Large intestine (tissue), 3 donors: ENCODE measurements around the gene GPC5. TPM values are rescaled to one million over a fixed set of nuclear protein-coding genes. Genes with fewer than 3 reads are reported as not detected.

Source experiments
- DNase-seq, 2 donors: peaks; one replicate each; pipeline versions ENCODE4 v3.0.0 to v3.0.0-alpha.2; 2013
- H3K27ac ChIP-seq: one replicate; pipeline ENCODE4 v1.5.1; 2013; ENCODE audit warnings: low read length
- H3K27me3 ChIP-seq: 2 replicates; pipeline ENCODE4 v1.6.1; 2013; ENCODE audit warnings: low read length; ENCODE audit not compliant: control insufficient read depth, insufficient read depth
- H3K36me3 ChIP-seq: 2 replicates; pipeline ENCODE4 v1.6.1; 2013; ENCODE audit warnings: low read length; ENCODE audit not compliant: control insufficient read depth, insufficient read depth
- H3K4me1 ChIP-seq: one replicate; pipeline ENCODE4 v1.6.1; 2013; ENCODE audit warnings: low read length; ENCODE audit not compliant: control insufficient read depth, insufficient read depth
- H3K4me3 ChIP-seq: one replicate; pipeline ENCODE4 v1.5.1; 2013; ENCODE audit warnings: low read length
- H3K9me3 ChIP-seq: one replicate; pipeline ENCODE4 v1.6.1; 2013; ENCODE audit warnings: mild to moderate bottlenecking, low read depth, low read length, moderate library complexity; ENCODE audit not compliant: control insufficient read depth
- WGBS: methylation state at CpG from one replicate; pipeline ENCODE4 v1.1.5; 2013; ENCODE audit warnings: low lambda C conversion rate; ENCODE audit not compliant: insufficient coverage; 5-methylcytosine and 5-hydroxymethylcytosine counted together
- polyA plus RNA-seq: library from polyadenylated mRNA; unstranded; fragments of 120-200 nt; gene quantifications from one replicate; pipeline ENCODE4 v1.2.1, GENCODE V29; 2013

Gene GPC5
- polyA plus RNA-seq, 1 donor: 0.42 TPM

DNA sequence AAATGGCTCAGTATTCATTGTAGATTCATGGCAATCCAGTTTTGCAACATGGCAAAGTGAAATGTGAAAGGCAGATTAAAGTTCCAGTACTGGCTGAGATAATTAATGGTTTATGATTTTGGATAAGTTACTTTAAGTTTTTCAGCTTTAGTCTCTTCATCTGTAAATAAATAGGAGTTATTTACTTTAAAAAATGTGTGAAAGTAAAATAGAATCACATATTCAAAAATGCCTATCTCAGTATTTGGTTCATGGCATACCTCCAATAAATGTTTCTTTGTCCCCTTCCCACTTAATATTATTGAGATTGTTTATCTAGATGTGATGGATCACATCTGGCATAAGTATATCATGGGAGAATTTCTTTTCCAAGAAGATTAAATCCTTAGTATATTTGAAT, 426.0 kb downstream of the GPC5 start:
- Histone ChIP-seq H3K4me3 (no peak overlapping the region), H3K27ac (no peak overlapping the region)
- DNase-seq: no peak

DNA sequence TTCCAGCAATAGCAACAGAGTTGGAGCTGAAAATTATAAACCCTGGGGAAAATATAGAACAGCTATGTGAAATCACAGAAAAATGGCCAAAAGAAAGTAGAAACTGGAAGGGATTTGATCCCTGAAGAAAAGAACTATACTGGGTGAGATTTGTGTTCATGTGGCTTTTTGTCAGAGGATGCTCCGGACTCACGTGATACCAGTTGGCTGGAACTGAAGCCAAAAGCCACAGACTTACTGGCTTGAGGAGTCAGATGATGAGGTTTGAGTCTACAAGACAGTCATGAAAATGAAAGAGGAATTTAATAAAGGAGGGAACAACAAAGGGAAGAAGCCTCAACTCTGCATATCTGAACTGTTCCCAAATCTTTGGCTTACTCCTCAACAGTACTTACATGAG, 427.1 kb downstream of the GPC5 start:
- Histone ChIP-seq H3K4me1 (no peaks in the 10 kb centered on the region), H3K27me3 (no peaks in the 10 kb centered on the region), H3K9me3 (no peaks in the 10 kb centered on the region), H3K36me3 (no peaks in the 10 kb centered on the region), H3K4me3 (no peak overlapping the region), H3K27ac (no peak overlapping the region)
- no CpG with 5 or more reads among the region's 2 CpGs for WGBS
- no peak for DNase-seq

More for the DNA sequence above, 426.0 kb downstream of the GPC5 start:
- H3K27me3 ChIP-seq: no peaks in the 10 kb centered on the region
- no peaks in the 10 kb centered on the region for H3K36me3 ChIP-seq
- no peaks in the 10 kb centered on the region for H3K4me1 ChIP-seq
- H3K9me3 ChIP-seq: no peaks in the 10 kb centered on the region

GRCh38 chr13:91836553-91836952, 438.1 kb downstream of the GPC5 start:
- no peaks in the 10 kb centered on the region for H3K36me3 ChIP-seq

DNA sequence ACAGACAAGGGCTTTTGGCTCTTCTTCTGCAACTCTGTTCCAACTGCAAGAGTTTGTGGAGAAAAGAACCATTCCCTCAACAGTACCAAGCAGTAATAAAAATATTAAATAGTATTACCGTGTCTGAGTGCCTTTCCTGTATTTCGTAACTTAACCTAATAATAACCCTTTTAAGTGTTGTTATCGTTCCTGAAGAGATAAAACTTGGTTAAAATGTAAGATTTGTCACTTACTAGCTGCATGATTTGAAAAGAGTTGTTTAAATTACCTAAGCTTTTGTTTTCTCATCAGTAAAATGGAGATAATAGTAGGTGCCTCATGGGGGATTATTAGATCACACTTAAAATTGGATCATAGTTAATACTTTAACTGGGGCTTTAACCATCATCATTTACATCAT, 447.2 kb downstream of the GPC5 start:
- Histone ChIP-seq H3K27me3 (no peaks in the 10 kb centered on the region), H3K9me3 (no peaks in the 10 kb centered on the region), H3K4me3 (no peak overlapping the region), H3K27ac (no peak overlapping the region), H3K4me1 (no peaks in the 10 kb centered on the region), H3K36me3 (no peaks in the 10 kb centered on the region)
- 20% methylated on average over 1 of the region's 3 CpGs for WGBS
- no peak for DNase-seq

More at GRCh38 chr13:91836553-91836952, 438.1 kb downstream of the GPC5 start:
- Histone ChIP-seq H3K27me3 (no peaks in the 10 kb centered on the region), H3K27ac (no peak overlapping the region), H3K9me3 (no peaks in the 10 kb centered on the region), H3K4me3 (no peak overlapping the region), H3K4me1 (no peaks in the 10 kb centered on the region)
- DNase-seq: no peak

DNA sequence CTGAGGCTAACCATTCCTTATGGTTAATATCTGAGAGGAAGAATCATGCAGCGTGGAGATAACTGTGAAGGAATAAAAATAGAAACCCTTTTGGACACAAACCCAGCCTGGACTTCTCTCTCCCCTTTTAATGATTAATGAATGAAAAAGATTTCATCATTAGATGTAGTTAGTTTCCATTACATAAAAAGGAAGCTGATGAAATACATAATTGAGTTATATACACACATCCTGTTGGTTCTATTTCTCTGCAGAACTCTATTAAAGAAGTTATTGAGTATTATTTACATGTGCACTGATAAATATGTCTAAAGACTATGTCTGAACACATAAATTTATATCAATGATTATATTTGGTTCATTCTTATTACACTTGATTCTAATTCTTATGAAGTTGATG, 465.3 kb downstream of the GPC5 start:
- WGBS: 83% methylated on average over 1 of the region's 1 CpG
- H3K4me1 ChIP-seq: no peaks in the 10 kb centered on the region

DNA sequence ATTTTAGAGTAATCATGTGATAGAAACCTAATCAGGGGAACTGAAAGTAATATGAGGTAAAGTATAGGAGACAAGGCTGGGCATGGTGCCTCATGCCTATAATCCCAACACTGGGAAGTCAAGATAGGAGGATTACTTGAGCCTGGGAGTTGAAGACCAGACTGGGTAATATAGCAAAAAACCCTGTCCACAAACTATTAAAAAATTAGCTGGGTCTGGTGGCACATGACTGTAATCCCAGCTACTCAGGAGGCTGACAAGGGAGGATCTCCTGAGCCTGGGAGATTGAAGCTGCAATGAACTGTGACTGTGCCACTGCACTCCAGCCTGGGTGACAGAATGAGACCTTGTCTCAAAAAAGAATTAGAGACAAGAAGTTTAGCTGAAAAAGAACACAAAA, 469.9 kb downstream of the GPC5 start:
- Histone ChIP-seq H3K4me3 (no peak overlapping the region), H3K27me3 (no peaks in the 10 kb centered on the region), H3K36me3 (no peaks in the 10 kb centered on the region), H3K9me3 (no peaks in the 10 kb centered on the region), H3K27ac (no peak overlapping the region), H3K4me1 (no peaks in the 10 kb centered on the region)
- DNase-seq: no peak

More for the DNA sequence above, 465.3 kb downstream of the GPC5 start:
- no peaks in the 10 kb centered on the region for H3K27me3 ChIP-seq
- no peak overlapping the region for H3K27ac ChIP-seq
- H3K9me3 ChIP-seq: no peaks in the 10 kb centered on the region
- DNase-seq: no peak
- no peak overlapping the region for H3K4me3 ChIP-seq
- no peaks in the 10 kb centered on the region for H3K36me3 ChIP-seq

DNA sequence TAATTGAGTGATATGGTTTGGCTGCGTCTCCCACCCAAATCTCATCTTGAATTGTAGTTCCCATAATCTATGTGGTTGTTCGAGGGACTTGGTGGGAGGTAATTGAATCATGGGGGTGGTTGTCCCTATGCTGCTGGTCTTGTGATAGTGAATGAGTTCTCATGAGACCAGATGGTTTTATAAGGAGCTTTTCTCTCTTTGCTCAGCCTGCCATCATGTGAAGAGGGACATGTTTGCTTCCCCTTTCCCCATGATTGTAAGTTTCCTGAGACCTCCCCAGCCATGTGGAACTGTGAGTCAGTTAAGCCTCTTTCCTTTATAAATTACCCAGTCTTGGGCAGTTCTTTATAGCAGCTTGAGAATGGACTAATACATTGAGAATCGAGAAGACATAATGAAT, 480.1 kb downstream of the GPC5 start:
- Histone ChIP-seq H3K27ac (no peak overlapping the region), H3K36me3 (no peaks in the 10 kb centered on the region), H3K27me3 (no peaks in the 10 kb centered on the region), H3K4me3 (no peak overlapping the region), H3K9me3 (no peaks in the 10 kb centered on the region), H3K4me1 (no peaks in the 10 kb centered on the region)
- DNase-seq: no peak
- WGBS: 100% methylated on average over 1 of the region's 3 CpGs

GRCh38 chr13:91879360-91879759, 480.9 kb downstream of the GPC5 start:
- DNase-seq: no peak
- Histone ChIP-seq H3K27me3 (no peaks in the 10 kb centered on the region), H3K4me1 (no peaks in the 10 kb centered on the region), H3K27ac (no peak overlapping the region), H3K9me3 (no peaks in the 10 kb centered on the region), H3K36me3 (no peaks in the 10 kb centered on the region), H3K4me3 (no peak overlapping the region)
- 100% methylated on average over 1 of the region's 2 CpGs for WGBS

DNA sequence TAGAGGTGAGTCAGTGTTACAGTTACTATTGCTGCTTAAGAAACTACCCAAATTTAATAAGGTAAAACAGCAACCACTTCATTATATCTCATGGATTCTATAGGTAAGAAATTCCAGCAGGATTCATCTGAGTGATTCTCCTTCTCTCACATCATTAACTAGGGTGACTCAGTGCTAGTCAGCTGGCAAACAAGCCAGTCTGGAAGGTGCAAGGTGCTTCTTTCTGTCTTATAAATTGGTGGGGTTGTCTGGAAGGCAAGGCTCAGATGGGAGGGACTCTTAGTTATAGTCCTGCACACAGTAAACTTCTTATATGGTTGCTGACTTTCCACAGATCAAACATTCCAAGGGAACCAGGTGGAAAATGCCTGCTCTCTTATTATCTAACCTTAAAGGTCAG, 484.5 kb downstream of the GPC5 start:
- Histone ChIP-seq H3K4me1 (no peaks in the 10 kb centered on the region), H3K9me3 (no peaks in the 10 kb centered on the region), H3K27ac (no peak overlapping the region), H3K27me3 (no peaks in the 10 kb centered on the region), H3K36me3 (no peaks in the 10 kb centered on the region), H3K4me3 (no peak overlapping the region)
- DNase-seq: no peak

DNA sequence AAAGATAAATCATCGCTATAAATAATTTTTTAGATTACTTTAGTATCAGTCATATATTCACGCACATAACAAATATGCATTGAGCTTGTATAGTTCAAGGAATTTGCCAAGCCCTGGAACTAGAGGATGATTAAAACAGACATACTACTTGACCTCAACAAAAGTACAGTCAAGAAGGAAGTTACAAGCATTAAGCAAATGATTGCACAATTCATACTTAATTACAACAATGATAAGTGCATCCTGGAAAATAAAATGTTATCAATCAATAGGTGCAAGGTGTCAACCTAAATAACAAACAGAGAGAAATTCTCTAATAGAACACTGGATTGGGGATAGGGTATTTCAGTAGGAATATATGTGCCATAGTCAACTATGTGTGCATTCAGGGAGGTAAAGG, 491.2 kb downstream of the GPC5 start:
- no peak overlapping the region for H3K27ac ChIP-seq

DNA sequence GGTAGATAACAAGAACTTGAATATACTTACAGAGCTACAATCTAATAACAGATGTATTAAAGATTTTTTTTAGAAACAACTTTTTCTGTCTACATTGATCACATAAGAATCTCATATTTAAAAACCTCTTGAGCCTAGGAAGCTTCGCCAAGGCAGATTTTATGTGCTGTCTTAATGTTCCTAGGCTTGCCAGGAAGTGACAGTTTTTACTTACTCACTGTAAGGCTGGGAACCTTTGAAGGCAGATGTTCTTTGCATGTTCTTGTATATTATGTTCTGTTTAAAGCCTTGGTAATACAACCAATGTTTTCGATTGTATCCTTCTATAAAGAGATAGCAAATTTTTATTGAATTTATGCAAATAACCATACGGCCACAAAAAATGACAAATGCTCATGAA, 492.7 kb downstream of the GPC5 start:
- Histone ChIP-seq H3K27me3 (no peaks in the 10 kb centered on the region), H3K4me3 (no peak overlapping the region), H3K36me3 (no peaks in the 10 kb centered on the region), H3K9me3 (no peaks in the 10 kb centered on the region), H3K27ac (no peak overlapping the region), H3K4me1 (no peaks in the 10 kb centered on the region)
- no peak for DNase-seq
- 97% methylated on average over 3 of the region's 3 CpGs for WGBS

More for the DNA sequence above, 491.2 kb downstream of the GPC5 start:
- Histone ChIP-seq H3K4me1 (no peaks in the 10 kb centered on the region), H3K36me3 (no peaks in the 10 kb centered on the region), H3K27me3 (no peaks in the 10 kb centered on the region), H3K4me3 (no peak overlapping the region), H3K9me3 (no peaks in the 10 kb centered on the region)
- no peak for DNase-seq
- no CpG with 5 or more reads among the region's 2 CpGs for WGBS
